ENCODE data around the gene ANXA10. TPM values are rescaled to one million over a fixed set of nuclear protein-coding genes. Genes with fewer than 3 reads are reported as not detected.

The ANXA10 gene
- 10.7 and 53.1 TPM in 2 replicates for total RNA-seq

GRCh38 chr4:168092176-168092712, at the start of gene ANXA10:
ANXA10 (plus strand) TSS chr4:168092537; CDS start chr4:168092701, 164 bp downstream.

Other genes starting within 250 kb of the ANXA10 start
- gene DDX60, start 226.2 kb downstream of the ANXA10 start, total RNA-seq = 26.1 and 27.8 TPM in 2 replicates